ENCODE measurements around the gene WBP2. TPM values are rescaled to one million over a fixed set of nuclear protein-coding genes. Genes with fewer than 3 reads are reported as not detected.
A peak's percentile ranks its signal among the peaks of the same experiment; 100 is the strongest.
"Not testable (repeated sequence)": the region's sequence is repeated elsewhere in the genome, so short reads cannot be mapped to it uniquely, and the experiment has no call there.

Gene WBP2
- total RNA-seq, 3 donors from 2014 or later = 44.9 to 63.2 (median 62.9) TPM

GRCh38 chr17:75875940-75876189 is 20.7 kb upstream of the WBP2 start:
- Histone ChIP-seq H3K9me3 (no peaks in the 10 kb centered on the region), H3K27ac (peak overlapping the region; percentile 95 to 97), H3K27me3 (no peaks in the 10 kb centered on the region), H3K4me1 (peaks cover 15 to 43% of the 10 kb centered on the region in 2 donors), H3K4me3 (peak overlapping the region; percentile 58 to 94 (median 63)), H3K36me3 (no peaks in the 10 kb centered on the region)
- peak; percentile 70 to 82 for DNase-seq (ENCODE audit: low spot score in 2 of 2)
- intact Hi-C loops (cut with DNase I; ENCODE audit: low total_unique reads) = no loop called here
- no peak for TF ChIP-seq POLR2A (IDR thresholded peaks at IDR 0.05)
- TF ChIP-seq POLR2AphosphoS5 (IDR thresholded peaks at IDR 0.05) = peak in 1 of 3 donors; percentile 41

- H3K36me3 ChIP-seq = no peaks in the 10 kb centered on the region
- H3K9me3 ChIP-seq = no peaks in the 10 kb centered on the region
- H3K27ac ChIP-seq = peak overlapping the region; percentile 95 to 97
- peaks cover 15 to 43% of the 10 kb centered on the region in 2 donors for H3K4me1 ChIP-seq
- intact Hi-C loops (cut with DNase I; ENCODE audit: low total_unique reads) = no loop called here
- TF ChIP-seq POLR2AphosphoS5 (IDR thresholded peaks at IDR 0.05) (peak in 1 of 3 donors; percentile 17), POLR2A (IDR thresholded peaks at IDR 0.05) (no peak)
- H3K27me3 ChIP-seq = no peaks in the 10 kb centered on the region
- DNase-seq (ENCODE audit: low spot score in 2 of 2) = no peak
- H3K4me3 ChIP-seq = peak overlapping the region in 2 of 3 donors; percentile 63 to 94
Measured at GRCh38 chr17:75875182-75875939, 20.2 kb upstream of the WBP2 start.

DNA sequence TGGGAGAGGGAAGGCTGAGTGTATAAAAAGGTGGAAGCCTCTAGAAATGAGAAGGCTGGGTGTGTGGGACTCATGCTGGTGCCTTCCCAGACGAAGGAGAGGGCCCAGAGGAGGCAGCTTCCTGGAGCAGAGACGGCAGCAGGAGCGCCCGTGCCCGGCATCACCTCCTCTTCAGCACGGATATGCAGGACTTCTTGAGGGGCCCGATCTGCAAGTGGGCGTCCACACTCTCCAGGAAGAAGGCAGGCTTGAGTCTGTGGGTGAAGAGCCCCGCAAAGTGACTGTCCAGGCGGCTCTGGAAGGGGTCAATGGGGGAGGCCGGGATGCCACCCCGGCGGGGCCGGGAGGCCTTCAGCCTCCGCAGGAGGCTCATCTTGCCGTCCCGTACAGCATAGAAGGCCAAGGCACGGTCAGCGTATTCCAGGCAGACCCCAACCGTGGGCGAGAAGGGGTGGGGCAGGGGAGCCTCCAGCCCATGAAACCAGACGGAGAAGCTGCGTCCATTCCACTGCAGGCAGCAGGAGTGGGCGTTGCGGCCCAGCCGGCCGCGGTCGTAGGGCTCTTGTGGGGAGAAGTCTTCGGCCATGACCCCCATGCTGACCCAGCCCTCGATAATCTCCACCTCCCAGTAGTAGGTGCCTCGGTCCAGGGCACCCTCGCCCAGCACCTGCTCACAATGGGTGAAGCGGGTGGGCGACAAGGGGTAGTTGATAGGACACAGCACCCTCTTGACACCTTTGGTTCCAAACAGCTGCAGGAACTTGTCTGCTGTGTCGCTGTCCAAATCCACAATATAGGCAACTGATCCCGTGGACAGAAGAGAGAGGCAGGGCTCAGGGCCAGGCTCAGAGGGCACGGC is 19.4 kb upstream of the WBP2 start:
- Histone ChIP-seq H3K4me1 (peaks cover 15 to 43% of the 10 kb centered on the region in 2 donors), H3K27me3 (no peaks in the 10 kb centered on the region), H3K36me3 (no peaks in the 10 kb centered on the region), H3K9me3 (no peaks in the 10 kb centered on the region), H3K27ac (peak overlapping the region; percentile 95 to 97), H3K4me3 (no peak overlapping the region)
- TF ChIP-seq POLR2AphosphoS5 (IDR thresholded peaks at IDR 0.05) (no peak), POLR2A (IDR thresholded peaks at IDR 0.05) (no peak)
- TF ChIP-seq, protein P1, sequence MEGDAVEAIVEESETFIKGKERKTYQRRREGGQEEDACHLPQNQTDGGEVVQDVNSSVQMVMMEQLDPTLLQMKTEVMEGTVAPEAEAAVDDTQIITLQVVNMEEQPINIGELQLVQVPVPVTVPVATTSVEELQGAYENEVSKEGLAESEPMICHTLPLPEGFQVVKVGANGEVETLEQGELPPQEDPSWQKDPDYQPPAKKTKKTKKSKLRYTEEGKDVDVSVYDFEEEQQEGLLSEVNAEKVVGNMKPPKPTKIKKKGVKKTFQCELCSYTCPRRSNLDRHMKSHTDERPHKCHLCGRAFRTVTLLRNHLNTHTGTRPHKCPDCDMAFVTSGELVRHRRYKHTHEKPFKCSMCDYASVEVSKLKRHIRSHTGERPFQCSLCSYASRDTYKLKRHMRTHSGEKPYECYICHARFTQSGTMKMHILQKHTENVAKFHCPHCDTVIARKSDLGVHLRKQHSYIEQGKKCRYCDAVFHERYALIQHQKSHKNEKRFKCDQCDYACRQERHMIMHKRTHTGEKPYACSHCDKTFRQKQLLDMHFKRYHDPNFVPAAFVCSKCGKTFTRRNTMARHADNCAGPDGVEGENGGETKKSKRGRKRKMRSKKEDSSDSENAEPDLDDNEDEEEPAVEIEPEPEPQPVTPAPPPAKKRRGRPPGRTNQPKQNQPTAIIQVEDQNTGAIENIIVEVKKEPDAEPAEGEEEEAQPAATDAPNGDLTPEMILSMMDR (IDR thresholded peaks at IDR 0.05) = no peak
- intact Hi-C loops (cut with DNase I; ENCODE audit: low total_unique reads) = no loop called here
- no peak for DNase-seq (ENCODE audit: low spot score in 2 of 2)

- intact Hi-C loops (cut with DNase I; ENCODE audit: low total_unique reads) = no loop called here
- H3K27ac ChIP-seq = peak overlapping the region; percentile 95 to 97
- no peaks in the 10 kb centered on the region for H3K27me3 ChIP-seq
- no peak for DNase-seq (ENCODE audit: low spot score in 2 of 2)
- TF ChIP-seq POLR2AphosphoS5 (IDR thresholded peaks at IDR 0.05) = no peak
- TF ChIP-seq, protein P1 (IDR thresholded peaks at IDR 0.05) = no peak
- TF ChIP-seq POLR2A (IDR thresholded peaks at IDR 0.05) = no peak
- H3K9me3 ChIP-seq = no peaks in the 10 kb centered on the region
- H3K4me3 ChIP-seq = no peak overlapping the region
- H3K36me3 ChIP-seq = no peaks in the 10 kb centered on the region
- peaks cover 18 to 43% of the 10 kb centered on the region in 2 donors for H3K4me1 ChIP-seq
Measured at GRCh38 chr17:75873587-75874322, 18.6 kb upstream of the WBP2 start.

DNA sequence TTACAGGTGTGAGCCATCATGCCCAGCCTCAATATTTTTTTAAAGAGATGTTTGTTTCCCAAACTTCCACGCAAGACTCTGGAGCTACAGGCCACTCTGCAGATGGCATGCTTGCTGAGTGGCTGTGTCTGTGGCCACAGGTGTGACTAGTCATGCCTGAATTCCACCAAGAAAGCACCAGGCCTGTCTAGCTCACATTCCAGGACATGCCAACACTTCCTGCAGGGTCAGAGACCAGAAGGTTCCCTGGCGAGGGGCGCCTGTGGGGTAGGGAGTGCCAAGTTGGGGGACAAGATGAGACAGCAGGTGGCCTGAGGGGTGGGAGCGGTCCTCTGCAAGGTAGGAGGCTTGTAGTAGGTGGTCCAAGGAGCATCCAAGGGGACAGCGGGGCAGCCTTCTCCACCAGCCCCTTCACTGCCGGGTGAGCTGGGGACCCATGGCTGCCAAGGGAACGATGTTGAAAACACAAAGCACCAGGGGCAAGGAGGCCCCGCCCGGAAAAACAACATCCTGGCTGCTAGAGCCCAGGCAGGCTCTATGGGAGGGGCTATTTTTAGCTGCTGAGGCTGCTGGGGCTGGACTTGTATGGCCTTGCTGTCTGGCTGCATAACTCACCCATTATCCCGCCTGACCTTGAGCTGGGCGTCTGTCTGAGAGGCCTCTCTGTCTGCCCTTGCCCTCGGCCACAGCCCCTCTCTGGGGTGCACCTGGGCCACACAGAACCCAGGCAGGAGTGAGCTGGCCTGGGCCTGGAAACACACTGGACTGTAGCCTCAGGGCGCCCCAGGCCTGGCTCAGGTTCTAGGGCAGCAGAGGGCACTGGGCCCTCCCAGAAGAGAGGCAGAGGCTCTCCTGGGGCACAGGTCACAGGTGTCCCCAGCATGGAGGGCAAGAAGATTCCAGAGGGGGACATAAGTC is 17.6 kb upstream of the WBP2 start:
- intact Hi-C loops (cut with DNase I; ENCODE audit: low total_unique reads) = no loop called here
- Histone ChIP-seq H3K36me3 (no peaks in the 10 kb centered on the region), H3K27me3 (no peaks in the 10 kb centered on the region), H3K4me3 (peak overlapping the region in 1 of 3 donors; percentile 29), H3K27ac (peak overlapping the region; percentile 95 to 97), H3K4me1 (peaks cover 19 to 43% of the 10 kb centered on the region in 2 donors), H3K9me3 (no peaks in the 10 kb centered on the region)
- peak; percentile 75 to 86 for DNase-seq (ENCODE audit: low spot score in 2 of 2)
- TF ChIP-seq POLR2A (IDR thresholded peaks at IDR 0.05) (no peak), POLR2AphosphoS5 (IDR thresholded peaks at IDR 0.05) (peak in 2 of 3 donors; percentile 37 to 58)
- TF ChIP-seq, protein P1 (IDR thresholded peaks at IDR 0.05) = peak in 1 of 3 donors; percentile 10

DNA sequence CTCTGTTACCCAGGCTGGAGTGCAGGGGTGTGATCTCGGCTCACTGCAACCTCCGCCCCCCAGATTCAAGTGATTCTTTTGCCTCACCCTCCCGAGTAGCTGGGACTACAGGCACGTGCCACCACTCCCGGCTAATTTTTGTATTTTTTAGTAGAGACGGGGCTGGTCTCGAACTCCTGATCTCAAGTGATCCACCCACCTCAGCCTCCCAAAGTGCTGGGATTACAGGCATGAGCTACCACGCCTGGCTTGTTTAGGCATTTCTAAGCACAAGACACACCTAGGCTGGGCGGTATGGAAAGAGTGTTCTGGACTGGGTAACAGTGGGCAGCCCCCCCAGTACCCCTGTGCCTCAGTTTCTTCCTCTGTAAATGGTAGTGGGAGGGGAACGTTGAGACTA is 15.1 kb upstream of the WBP2 start:
- Histone ChIP-seq H3K4me1 (peaks cover 13 to 25% of the 10 kb centered on the region in 2 donors), H3K27ac (peak overlapping the region; percentile 95 to 96), H3K4me3 (peak overlapping the region; percentile 29 to 52 (median 35))
- intact Hi-C loops (cut with DNase I; ENCODE audit: low total_unique reads); H3K36me3 ChIP-seq; DNase-seq (ENCODE audit: low spot score in 2 of 2); H3K9me3 ChIP-seq; H3K27me3 ChIP-seq: not testable (repeated sequence)

Measured in breast epithelium (tissue), 4 donors.